ENCODE results near the gene FAM209B.

FAM209B gene

GRCh38 chr20:56565511-56565910 is 32.5 kb downstream of the FAM209B start:
- no peak for TF ChIP-seq ZNF274 (IDR thresholded peaks at IDR 0.05; ENCODE audit: low read depth, low read length)
- H3K4me3 ChIP-seq (ENCODE audit: low read length): no peak overlapping the region

- H3K4me3 ChIP-seq (ENCODE audit: low read length): no peak overlapping the region
- TF ChIP-seq ZNF274 (IDR thresholded peaks at IDR 0.05; ENCODE audit: low read depth, low read length): no peak
Observed at GRCh38 chr20:56566621-56567020, 33.6 kb downstream of the FAM209B start.

GRCh38 chr20:56570832-56571231 is 37.8 kb downstream of the FAM209B start:
- H3K4me3 ChIP-seq (ENCODE audit: low read length): no peak overlapping the region
- TF ChIP-seq ZNF274 (IDR thresholded peaks at IDR 0.05; ENCODE audit: low read depth, low read length): no peak

DNA sequence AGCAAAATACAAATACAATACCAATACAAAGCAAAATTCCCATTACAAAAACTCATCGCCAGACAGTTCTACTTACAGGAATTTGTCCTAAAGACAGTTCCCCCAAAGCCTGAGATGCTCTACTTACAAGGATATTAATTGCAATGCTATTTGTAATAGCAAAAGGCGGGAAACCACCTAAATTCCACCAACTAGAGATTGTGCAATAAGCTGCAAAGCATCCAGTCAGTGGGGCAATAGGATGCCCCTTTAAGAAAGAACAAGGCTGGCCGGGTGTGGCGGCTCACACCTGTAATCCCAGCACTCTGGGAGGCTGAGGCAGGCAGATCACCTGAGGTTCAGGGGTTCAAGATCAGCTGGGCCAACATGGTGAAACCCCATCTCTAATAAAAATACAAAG is 39.1 kb downstream of the FAM209B start:
- no peak overlapping the region for H3K4me3 ChIP-seq (ENCODE audit: low read length)
- TF ChIP-seq ZNF274 (IDR thresholded peaks at IDR 0.05; ENCODE audit: low read depth, low read length): no peak

DNA sequence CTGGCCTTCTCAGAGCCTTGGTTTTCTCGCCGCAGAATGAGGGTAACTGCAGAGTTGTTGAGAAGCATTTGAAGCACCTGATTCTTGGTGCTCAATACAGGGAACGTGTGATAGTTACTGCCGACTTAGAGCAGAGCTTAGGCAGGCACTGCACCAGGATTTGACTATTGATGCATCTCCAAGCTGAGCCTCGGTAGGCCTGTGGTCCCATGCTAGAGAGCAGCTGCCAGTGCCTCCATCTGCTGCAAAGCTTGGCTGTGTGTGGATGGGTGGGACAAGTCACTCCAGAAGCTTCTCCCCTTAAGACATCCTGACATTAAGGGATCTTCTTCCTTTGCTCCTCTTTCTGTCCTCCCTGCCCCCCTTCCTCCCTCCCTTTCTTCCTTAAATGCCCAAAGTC is 40.9 kb downstream of the FAM209B start:
- no peak for TF ChIP-seq ZNF274 (IDR thresholded peaks at IDR 0.05; ENCODE audit: low read depth, low read length)
- no peak overlapping the region for H3K4me3 ChIP-seq (ENCODE audit: low read length)

GRCh38 chr20:56574531-56575142 is 41.6 kb downstream of the FAM209B start:
- no peak overlapping the region for H3K4me3 ChIP-seq (ENCODE audit: low read length)
- TF ChIP-seq ZNF274 (IDR thresholded peaks at IDR 0.05; ENCODE audit: low read depth, low read length): no peak

DNA sequence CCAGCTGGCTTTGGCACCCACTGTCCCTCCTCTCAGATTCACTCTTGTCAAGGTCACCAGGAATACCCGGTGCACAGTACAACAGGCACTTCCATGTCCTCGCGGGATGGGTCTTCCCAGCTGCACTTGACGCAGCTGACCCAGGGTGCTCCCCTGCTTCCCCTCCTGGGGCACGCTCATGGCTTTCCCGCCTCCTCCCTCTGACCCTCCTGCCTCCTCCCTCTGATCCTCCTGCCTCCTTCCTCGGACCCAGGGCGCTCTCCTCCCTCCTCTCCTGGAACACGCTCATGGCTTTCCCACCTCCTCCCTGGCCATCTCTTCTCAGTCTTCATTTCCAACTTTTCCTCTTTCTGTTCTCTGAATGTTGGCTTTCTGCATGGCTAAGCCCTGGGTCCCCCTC is 42.1 kb downstream of the FAM209B start:
- TF ChIP-seq ZNF274 (IDR thresholded peaks at IDR 0.05; ENCODE audit: low read depth, low read length): no peak
- H3K4me3 ChIP-seq (ENCODE audit: low read length): no peak overlapping the region

DNA sequence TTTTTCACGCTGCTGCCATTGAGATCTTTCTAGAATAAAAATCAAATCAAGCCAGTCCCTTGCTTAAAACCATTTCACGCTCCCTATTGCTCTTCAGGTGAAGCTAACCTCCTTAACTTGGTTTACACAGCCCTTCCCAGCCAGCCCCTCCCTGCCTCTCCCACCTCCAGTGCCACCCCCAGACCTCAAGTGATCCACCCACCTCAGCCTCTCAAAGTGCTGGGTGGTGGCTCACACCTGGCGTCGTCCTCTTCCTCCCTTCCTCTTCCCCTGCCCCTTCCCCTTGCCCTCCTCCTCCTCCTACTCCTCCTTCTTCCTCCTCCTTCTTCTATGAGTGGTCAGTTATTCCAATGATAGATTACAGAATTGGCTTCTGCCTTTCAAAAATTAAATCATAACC is 42.9 kb downstream of the FAM209B start:
- TF ChIP-seq ZNF274 (IDR thresholded peaks at IDR 0.05; ENCODE audit: low read depth, low read length): no peak
- H3K4me3 ChIP-seq (ENCODE audit: low read length): no peak overlapping the region

DNA sequence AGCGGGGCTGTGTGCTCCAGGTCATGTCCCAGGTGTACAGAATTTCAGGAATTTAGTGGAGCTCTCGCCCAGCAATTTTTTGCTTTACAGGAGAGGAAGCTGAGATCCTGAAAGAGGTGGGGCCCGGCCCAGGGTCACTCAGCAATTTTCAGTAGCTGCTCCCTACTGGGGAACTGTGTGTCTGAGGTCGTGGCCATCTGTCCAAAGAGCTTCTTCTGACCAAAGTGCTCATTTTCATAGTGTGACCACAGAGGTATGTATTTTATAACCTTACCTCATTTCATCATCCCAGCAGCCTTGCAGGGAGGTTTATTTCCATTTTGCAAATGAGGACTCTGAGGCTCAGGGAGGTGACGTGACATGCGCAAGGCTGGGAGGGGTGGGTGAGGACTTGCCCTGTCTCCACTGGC is 46.3 kb downstream of the FAM209B start:
- H3K4me3 ChIP-seq (ENCODE audit: low read length): no peak overlapping the region
- TF ChIP-seq ZNF274 (IDR thresholded peaks at IDR 0.05; ENCODE audit: low read depth, low read length): no peak

DNA sequence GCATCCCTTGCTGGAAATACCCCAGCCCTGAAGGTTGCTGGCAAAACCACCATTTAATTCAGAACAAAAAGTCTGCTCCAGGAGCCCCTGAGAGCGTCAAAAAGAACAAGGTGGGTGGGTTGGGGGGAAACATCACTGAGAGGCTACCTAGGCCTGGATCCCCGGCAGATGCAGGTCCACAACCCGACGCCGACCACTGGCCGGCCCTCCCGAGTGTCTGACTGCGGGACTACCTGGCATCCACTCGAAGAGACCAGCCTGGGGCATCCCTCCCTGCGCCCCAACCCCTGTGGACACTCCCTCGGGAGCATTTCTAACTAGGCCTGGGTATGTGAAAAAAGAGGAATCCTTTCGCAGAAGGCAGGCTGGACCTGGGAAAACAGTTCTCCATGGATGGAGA is 47.2 kb downstream of the FAM209B start:
- TF ChIP-seq ZNF274 (IDR thresholded peaks at IDR 0.05; ENCODE audit: low read depth, low read length): no peak
- no peak overlapping the region for H3K4me3 ChIP-seq (ENCODE audit: low read length)

GRCh38 chr20:56581701-56582100 is 48.7 kb downstream of the FAM209B start:
- H3K4me3 ChIP-seq (ENCODE audit: low read length): no peak overlapping the region
- TF ChIP-seq ZNF274 (IDR thresholded peaks at IDR 0.05; ENCODE audit: low read depth, low read length): no peak

DNA sequence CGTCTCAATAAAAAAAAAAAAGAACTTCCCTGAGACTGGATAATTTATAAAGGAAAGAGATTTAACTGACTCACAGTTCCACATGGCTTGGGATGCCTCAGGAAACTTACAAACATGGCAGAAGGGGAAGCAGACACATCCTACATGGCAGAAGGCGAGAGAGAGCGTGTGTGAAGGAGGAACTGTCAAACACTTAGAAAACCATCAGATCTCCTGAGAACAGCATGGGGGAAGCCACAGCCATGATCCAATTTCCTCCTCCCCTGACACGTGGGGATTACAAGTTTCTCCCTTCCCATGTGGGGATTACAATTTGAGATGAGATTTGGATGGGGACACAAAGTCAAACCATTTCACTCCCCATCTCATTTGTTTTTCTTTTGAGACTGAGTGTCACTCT is 49.5 kb downstream of the FAM209B start:
- no peak for TF ChIP-seq ZNF274 (IDR thresholded peaks at IDR 0.05; ENCODE audit: low read depth, low read length)
- no peak overlapping the region for H3K4me3 ChIP-seq (ENCODE audit: low read length)

- H3K4me3 ChIP-seq (ENCODE audit: low read length): no peak overlapping the region
- TF ChIP-seq ZNF274 (IDR thresholded peaks at IDR 0.05; ENCODE audit: low read depth, low read length): no peak
Observed at GRCh38 chr20:56584916-56585315, 51.9 kb downstream of the FAM209B start.
